Measurements from ENCODE around the gene TNPO1. TPM values are rescaled to one million over a fixed set of nuclear protein-coding genes. Genes with fewer than 3 reads are reported as not detected.

Gene TNPO1
- total RNA-seq, 2 donors from 2014 or later: 133 to 141 TPM

- Histone ChIP-seq H3K9ac (ENCODE audit: extremely low read depth, low read length, poor library complexity, severe bottlenecking) (no peak overlapping the region), H3K9me3 (ENCODE audit: control insufficient read depth, low read length) (no peaks in the 10 kb centered on the region), H3K4me3 (ENCODE audit: low read length) (no peak overlapping the region), H3K4me1 (ENCODE audit: control insufficient read depth, insufficient read depth, low read length) (no peaks in the 10 kb centered on the region), H3K36me3 (ENCODE audit: control insufficient read depth, insufficient read depth, low read length) (no peaks in the 10 kb centered on the region), H3K27me3 (ENCODE audit: control insufficient read depth, insufficient read depth, low read length, poor library complexity, severe bottlenecking) (no peaks in the 10 kb centered on the region), H3K27ac (ENCODE audit: low read depth, low read length) (no peak overlapping the region)
- Mint-ChIP-seq H3K27me3 (ENCODE audit: insufficient read depth) (no peaks in the 10 kb centered on the region), H3K27ac (no peak overlapping the region), H3K4me3 (no peak overlapping the region), H3K9me3 (no peaks in the 10 kb centered on the region), H3K4me1 (peaks cover 6% of the 10 kb centered on the region), H3K36me3 (ENCODE audit: low read depth) (no peaks in the 10 kb centered on the region)
- WGBS, 2 experiments (ENCODE audit: insufficient coverage in 1 of 2, insufficient read length in 1 of 2): 33 to 57% methylated on average over 3 to 5 of the region's 5 CpGs
- no peak for TF ChIP-seq CTCF (conservative IDR thresholded peaks at IDR 0.05)
- DNase-seq: no peak
Observed at GRCh38 chr5:72840041-72840440, 23.6 kb downstream of the TNPO1 start.

- H3K4me1 Mint-ChIP-seq: peaks cover 9% of the 10 kb centered on the region
- H3K36me3 Mint-ChIP-seq (ENCODE audit: low read depth): no peaks in the 10 kb centered on the region
Observed at GRCh38 chr5:72841756-72842535, 25.5 kb downstream of the TNPO1 start.

DNA sequence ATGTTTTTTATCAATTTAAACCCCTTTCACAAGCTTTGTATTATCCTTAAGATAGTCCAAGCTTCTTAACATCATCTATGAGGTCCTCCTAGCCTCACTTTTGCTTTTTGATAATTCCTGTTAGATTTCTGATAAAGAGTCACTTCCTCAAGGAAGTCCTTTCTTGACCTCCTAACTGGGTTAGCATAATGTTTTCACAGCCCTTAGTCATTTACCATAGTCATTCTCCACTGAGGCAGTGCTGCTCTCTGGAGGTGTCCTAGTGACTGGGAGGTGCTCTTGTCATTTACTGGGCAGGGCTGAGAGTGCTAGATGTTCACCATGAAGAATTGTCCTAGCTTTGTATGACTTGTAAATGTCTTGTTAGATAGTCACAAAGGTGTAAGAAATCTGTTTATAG, 26.4 kb downstream of the TNPO1 start:
- peak overlapping the region; percentile 87 for H3K27ac Mint-ChIP-seq
- Histone ChIP-seq H3K9ac (ENCODE audit: extremely low read depth, low read length, poor library complexity, severe bottlenecking) (no peak overlapping the region), H3K36me3 (ENCODE audit: control insufficient read depth, insufficient read depth, low read length) (no peaks in the 10 kb centered on the region), H3K4me1 (ENCODE audit: control insufficient read depth, insufficient read depth, low read length) (no peaks in the 10 kb centered on the region), H3K27ac (ENCODE audit: low read depth, low read length) (no peak overlapping the region), H3K9me3 (ENCODE audit: control insufficient read depth, low read length) (no peaks in the 10 kb centered on the region), H3K4me3 (ENCODE audit: low read length) (no peak overlapping the region), H3K27me3 (ENCODE audit: control insufficient read depth, insufficient read depth, low read length, poor library complexity, severe bottlenecking) (no peaks in the 10 kb centered on the region)
- no peaks in the 10 kb centered on the region for H3K9me3 Mint-ChIP-seq
- H3K4me3 Mint-ChIP-seq: no peak overlapping the region
- H3K27me3 Mint-ChIP-seq (ENCODE audit: insufficient read depth): no peaks in the 10 kb centered on the region
- H3K36me3 Mint-ChIP-seq (ENCODE audit: low read depth): no peaks in the 10 kb centered on the region
- H3K4me1 Mint-ChIP-seq: peaks cover 18% of the 10 kb centered on the region
- TF ChIP-seq CTCF (conservative IDR thresholded peaks at IDR 0.05): peak; percentile 48
- DNase-seq: peak; percentile 59

More at GRCh38 chr5:72841756-72842535, 25.5 kb downstream of the TNPO1 start:
- Histone ChIP-seq H3K36me3 (ENCODE audit: control insufficient read depth, insufficient read depth, low read length) (no peaks in the 10 kb centered on the region), H3K27ac (ENCODE audit: low read depth, low read length) (no peak overlapping the region), H3K4me1 (ENCODE audit: control insufficient read depth, insufficient read depth, low read length) (no peaks in the 10 kb centered on the region), H3K9ac (ENCODE audit: extremely low read depth, low read length, poor library complexity, severe bottlenecking) (no peak overlapping the region), H3K4me3 (ENCODE audit: low read length) (no peak overlapping the region), H3K27me3 (ENCODE audit: control insufficient read depth, insufficient read depth, low read length, poor library complexity, severe bottlenecking) (no peaks in the 10 kb centered on the region), H3K9me3 (ENCODE audit: control insufficient read depth, low read length) (no peaks in the 10 kb centered on the region)
- Mint-ChIP-seq H3K9me3 (no peaks in the 10 kb centered on the region), H3K27ac (no peak overlapping the region), H3K27me3 (ENCODE audit: insufficient read depth) (no peaks in the 10 kb centered on the region), H3K4me3 (no peak overlapping the region)
- no peak for TF ChIP-seq CTCF (conservative IDR thresholded peaks at IDR 0.05)
- WGBS, 2 experiments (ENCODE audit: insufficient coverage in 1 of 2, insufficient read length in 1 of 2): 95% methylated on average over 1 of the region's 1 CpG; no CpG with 5 or more reads in 1 of the 2 experiments
- no peak for DNase-seq

Measured in endodermal cell (in vitro differentiated cells).